ENCODE data around the gene GCH1.

GRCh38 chr14:54797986-54798385 lies 104.6 kb downstream of the GCH1 start:
- TF ChIP-seq CTCF (IDR thresholded peaks at IDR 0.05) (no peak), POLR2AphosphoS5 (IDR thresholded peaks at IDR 0.05) (no peak), EP300 (IDR thresholded peaks at IDR 0.05) (no peak)

Data from suprapubic skin (tissue), 4 donors.